D721Med (cell line): ENCODE data around the gene RECK.

Source experiments
- DNase-seq: peaks from one replicate; pipeline ENCODE4 v3.0.0; 2011; ENCODE audit warnings: low spot score; ENCODE audit not compliant: insufficient read length
- FAIRE-seq: peaks from 2 replicates; lab custom pipeline; 2011; peaks lifted over from hg19 to GRCh38; lab: Jason Lieb, UNC
- CTCF ChIP-seq: IDR thresholded peaks from 2 replicates; pipeline ENCODE4 v1.5.1; 2012; ENCODE audit warnings: mild to moderate bottlenecking, control low read depth; ENCODE audit not compliant: insufficient read depth; ENCODE audit errors: missing control alignments

Gene RECK

DNA sequence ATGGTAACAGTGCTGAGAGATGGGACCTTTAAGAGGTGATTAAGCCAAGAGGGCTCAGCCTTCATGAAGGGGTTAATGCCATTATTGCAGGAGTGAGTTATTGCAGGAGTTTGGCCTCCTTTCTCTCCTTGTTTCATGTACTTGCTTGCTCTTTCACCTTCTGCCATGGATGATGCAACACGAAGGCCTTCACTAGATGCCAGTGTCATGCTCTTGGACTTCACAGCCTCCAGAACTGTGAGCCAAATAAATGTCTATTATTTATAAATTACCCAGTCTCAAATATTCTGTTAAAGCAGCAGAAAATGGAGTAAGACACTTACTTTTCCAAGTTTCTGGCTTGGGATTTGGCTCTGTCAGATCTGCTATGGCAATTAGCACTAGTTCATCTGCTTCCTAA is 38.4 kb upstream of the RECK start:
- DNase-seq (no peak), FAIRE-seq (no peak)
- TF ChIP-seq CTCF = no peak

DNA sequence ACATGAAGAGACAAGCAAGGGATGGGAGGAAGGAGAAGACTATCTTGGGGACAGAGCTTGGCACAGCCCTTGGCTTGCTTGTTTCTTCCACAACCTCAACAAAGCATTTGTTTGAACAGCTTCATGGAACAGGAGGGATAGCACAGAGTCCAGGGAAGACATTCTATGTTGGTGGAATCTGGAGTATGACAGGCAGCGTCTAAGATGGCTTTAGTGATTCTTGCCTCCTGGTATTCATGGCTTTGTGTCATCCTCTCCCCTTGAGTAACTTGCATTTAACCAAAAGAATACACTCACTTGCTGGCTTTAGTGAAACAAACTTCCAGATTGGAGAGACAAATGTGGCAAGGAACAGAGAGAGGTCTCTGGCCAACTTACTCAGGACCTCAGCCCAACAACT is 30.8 kb upstream of the RECK start:
- DNase-seq (no peak), FAIRE-seq (no peak)
- no peak for TF ChIP-seq CTCF

DNA sequence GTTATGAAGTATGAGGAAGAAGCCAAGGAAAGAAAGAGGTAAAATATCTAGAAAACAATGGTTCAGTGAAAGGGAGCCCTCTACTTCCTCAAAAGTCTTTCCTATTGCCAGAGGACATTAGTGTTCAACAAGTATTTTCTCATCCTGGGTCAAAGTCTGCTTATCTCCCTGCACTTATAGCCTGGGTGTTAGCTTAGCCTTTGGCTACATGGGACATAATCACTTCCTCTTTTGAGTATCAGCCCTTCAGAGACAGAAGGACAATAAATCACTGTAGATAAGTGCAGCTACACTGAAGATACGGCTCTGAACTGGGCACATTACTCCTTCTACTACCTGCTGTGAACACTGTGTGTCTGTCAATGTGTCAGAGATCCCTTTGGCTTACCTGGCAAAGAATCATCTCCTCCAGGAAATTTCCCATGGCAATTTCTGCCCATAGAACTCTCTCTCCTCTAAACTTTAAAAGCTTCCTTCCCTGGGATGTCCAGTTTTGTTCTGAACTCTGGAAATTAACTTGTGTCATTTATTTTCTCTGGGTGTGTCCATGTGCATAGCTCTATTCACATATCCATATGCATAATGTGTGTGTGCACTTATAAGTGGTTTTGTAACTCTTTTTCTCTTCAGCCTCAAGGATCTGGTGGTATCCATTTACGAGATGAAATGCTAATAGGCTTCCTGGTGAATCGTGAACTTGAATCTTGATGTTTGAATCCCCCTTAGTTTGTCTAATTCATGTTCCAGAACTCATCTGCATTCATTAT is 30.0 kb upstream of the RECK start:
- no peak for TF ChIP-seq CTCF
- no peak for DNase-seq
- FAIRE-seq = no peak

DNA sequence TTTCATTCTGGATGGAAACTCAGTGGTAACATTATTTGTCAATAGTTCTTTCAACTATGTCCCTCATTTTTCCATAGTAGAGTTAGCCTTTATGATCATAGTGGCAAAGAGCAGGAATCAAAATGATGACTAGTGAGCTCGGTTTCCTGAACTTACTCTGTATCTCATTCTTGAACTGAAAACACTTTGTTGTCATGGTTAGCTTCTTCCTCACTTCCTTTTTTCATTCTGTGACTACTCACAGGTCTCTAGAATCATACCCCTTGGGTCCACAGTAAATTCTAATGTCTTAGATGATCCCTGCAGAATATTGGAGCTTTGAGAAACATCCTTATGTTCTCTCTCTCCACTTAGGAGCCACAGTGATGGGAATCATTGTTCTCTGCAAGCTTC is 29.4 kb upstream of the RECK start:
- TF ChIP-seq CTCF = no peak
- no peak for DNase-seq
- no peak for FAIRE-seq

- no peak for DNase-seq
- TF ChIP-seq CTCF = no peak
- FAIRE-seq = no peak
Observed at GRCh38 chr9:36007852-36008251, 28.9 kb upstream of the RECK start.

- peak; percentile 54 for DNase-seq
- FAIRE-seq = no peak
- peak; percentile 98 for TF ChIP-seq CTCF
Observed at GRCh38 chr9:36008774-36009300, 27.9 kb upstream of the RECK start.

DNA sequence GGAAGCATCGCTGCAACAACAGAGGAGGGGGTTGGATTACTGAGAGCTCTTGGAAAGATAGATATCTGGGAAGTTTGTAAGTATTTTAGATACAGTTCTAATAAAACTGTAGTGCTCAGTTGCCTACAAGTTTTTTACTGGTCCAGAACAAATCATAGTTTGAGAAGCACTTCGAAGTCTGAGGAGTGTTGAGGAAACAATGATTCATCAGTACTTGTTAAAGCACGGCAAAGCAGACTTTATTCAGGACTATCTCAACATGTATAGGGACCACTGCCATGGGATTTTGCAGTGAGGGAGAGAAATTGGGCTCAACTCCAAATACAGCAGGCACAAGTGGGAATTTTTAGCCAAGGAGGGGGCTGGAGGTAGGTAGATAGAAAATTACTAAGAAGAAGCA is 25.3 kb upstream of the RECK start:
- FAIRE-seq (no peak), DNase-seq (no peak)
- no peak for TF ChIP-seq CTCF
